ENCODE measurements around the gene EOGT.

The EOGT gene

DNA sequence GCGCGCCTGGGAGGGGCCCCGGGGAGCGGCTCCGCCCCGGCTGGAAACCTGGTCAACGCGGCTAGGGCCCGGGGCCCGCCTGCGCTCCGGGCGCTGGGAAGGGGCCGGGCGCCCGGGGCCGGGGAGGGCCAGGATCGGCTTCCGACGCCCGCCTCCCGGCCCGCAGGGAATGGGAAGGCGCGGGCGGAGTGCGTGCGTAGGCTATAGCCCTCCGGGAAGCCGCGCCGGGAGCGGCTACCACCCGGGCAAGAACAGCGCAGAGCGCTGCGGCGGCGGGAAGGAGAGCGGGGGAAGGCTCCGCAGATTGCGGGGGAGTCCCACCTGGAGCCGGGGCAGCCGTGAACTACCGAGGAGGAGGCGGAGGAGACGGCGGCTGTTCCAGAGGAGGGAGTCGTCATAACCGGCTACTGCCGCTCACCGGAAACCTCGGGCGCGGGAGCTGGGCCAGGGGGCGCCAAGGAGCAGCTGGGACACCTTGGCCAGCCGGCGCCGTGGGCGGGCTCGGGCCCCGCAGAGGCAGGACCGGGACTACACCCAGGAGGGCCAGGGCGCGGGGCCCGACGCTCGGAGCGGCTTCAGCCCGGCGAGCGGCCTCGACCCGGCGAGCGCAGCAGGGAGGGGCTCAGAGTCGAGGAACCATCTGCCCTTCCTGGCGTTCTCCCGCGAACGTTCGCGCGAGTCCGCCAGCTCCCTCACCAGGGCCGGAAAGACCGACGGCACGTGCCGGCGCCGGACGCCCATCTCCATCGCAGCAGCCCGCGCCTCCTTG is at the start of gene EOGT:
EOGT (minus strand) TSS at position 432 of the 769 bp plus-strand sequence. CDS start 3,838 bp downstream, outside the sequence.
- peak; percentile 87 for DNase-seq

DNA sequence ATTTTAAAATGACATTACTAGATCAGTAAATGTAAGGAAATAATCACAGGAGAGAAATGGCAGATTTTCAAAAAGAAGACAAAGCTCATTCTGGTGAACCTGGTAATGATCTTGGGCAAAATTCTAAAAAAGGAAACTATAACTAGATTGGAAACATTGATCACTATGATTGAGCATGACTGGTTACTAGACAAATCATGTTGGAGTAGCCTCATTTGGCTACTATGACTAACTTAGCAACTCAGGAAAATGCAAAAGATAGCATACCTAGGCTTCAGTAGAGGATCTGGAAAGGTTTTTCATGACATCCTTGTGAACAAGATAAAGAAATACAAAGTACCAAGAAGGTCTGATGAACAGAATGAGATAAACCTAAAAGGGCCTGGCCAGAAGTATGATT is 46.2 kb upstream of the EOGT start:
- no peak for DNase-seq

- no peak for DNase-seq
Observed at GRCh38 chr3:69058947-69059224, 45.4 kb upstream of the EOGT start.

DNA sequence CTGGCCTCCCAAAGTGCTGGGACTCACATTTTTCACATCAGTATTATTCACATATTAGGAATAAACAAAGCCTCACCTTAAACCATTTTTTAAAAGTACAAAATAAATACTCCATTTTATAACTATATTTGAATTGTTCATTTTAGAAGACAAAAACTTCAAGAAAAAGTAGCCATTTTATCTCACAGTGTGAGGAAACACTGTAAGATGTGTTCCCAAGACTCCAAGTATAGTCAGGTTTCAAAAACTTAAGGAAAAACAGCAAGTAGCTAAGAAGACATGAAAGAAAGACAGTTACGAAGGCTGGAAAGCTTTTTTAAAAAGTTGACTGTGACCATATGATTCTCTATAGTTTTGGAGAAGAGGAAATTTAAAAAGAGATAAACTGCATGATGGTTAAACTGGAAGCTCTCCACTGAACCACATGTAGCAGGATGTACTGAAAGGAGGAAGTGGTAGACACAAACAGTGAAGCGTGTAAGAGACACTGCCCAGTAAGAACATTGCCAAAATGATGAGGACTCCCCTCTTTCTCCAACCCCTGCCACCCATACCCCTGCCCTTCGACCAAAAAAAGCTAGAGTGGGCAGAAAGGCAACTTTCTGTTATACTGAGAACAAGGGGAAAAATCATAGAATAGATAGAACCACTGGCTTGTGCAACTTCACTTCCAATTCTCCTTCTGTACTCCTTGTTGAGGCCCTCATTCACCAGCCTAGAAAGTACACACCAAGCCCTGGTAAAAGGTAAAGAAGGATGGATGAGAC is 44.9 kb upstream of the EOGT start:
- DNase-seq: peak; percentile 19

- DNase-seq: no peak
Observed at GRCh38 chr3:69052472-69052898, 39.0 kb upstream of the EOGT start.

DNA sequence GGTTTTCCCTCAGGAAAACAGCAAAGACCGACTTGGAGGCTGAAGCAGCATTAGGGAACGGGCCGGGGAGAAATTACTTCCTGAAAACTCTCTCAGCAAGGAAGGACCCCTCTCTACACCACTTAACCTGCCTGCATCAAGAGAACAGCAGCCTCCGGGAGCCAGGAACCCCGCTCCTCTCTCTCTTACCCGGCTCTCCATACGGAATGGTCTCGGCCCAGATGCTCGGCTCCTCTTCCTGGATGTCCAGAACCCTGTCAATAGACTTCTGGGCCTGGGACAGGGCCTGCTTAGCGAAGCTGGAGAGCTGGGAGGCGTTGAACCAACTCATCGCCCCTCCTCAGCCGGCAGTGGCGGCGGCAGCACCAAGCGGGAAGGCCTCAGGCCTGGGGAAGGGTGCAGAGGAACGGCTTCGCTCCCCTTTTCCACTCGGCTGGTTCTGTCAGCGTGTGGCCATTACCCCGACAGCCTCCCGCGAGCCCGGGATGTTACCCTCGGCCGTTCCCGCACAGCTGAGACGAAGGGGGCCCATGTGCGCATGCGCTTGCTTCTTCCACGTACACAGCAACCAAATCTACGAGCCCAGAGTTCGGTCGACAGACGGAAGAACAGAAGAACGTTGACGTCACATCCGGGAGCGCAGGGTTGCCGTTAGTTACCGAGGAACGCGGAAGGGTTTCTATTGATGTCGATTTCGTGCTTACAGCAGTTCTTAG is 38.4 kb upstream of the EOGT start, which contains the start of gene TMF1:
TMF1 (minus strand) TSS at position 578 of the 716 bp plus-strand sequence; CDS start at position 331, 247 bp downstream.
- DNase-seq: peak; percentile 99

DNA sequence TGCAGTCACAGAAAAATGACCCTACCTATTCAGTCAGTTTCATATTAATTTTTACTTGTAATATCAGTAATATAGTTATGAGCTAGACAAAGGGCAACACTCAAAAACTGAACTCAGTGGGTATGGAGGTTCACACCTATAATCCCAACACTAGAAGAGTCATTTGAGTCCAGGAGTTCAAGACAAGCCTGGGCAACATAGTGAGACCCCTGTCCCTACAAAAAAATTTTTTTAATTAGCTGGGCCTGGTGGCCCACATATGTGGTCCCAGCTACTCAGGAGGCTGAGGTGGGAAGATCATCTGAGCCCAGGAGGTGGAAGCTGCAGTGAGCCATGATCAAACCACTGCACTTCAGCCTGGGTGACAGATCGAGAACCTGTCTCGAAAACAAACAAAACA is 35.5 kb upstream of the EOGT start:
- no peak for DNase-seq

DNA sequence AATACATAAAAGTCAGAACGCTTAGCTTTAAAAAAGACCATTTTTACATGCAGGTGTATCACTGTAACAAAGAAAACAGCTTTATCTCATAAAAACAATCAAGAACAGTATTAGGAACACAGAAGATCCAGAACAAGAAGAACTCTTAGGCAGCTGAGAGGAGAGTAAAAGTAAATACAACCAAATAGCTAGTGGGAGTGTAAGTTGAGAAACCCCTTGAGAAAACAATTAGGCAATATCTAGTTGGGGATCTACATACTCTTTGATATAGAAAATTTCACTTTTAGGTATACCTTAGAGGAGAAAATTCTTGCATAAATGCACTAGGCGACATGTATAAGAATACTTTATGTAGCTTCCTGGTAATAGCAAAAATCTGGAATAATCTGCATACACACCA is 31.1 kb upstream of the EOGT start:
- DNase-seq: no peak

DNA sequence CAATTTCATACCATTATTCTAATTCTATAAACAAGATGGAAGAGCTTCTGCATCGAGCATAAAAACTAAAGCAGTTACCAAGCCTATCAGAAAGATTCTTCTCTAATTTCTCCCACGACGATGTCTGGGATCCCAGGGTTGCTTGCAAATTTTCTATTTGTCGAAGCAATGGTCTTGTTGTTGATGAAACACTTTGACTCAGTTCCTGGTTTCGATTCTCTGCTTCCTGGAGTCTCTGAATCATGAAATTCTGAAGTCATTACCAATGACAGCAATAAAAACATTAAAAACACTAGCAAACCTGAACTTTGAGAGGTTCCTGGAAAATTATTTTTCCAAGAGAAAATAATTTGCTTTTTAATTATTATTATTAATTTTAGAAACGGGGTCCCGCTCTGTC is 20.0 kb upstream of the EOGT start:
- no peak for DNase-seq

- DNase-seq: no peak
Observed at GRCh38 chr3:69032737-69033136, 19.3 kb upstream of the EOGT start.

GRCh38 chr3:69032142-69032541 is 18.7 kb upstream of the EOGT start:
- DNase-seq: no peak

DNA sequence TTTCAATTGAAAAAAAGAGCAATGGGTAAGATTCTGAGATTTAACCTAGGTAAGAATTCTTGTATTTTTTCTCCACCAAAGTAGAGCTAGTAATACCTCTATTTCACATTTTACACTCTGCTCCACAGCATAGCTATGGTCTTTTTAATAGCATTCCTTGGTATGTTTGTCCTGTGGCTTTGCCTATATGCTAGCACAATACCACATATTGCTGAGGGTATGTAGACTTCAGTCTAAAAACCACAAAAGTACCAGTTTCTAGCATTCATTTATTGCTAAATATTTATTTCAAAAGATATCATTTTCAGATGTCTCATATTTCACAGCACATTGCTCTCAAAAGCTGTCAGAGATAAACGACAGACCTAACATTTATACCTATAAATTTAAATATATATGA is 18.2 kb upstream of the EOGT start:
- no peak for DNase-seq

DNA sequence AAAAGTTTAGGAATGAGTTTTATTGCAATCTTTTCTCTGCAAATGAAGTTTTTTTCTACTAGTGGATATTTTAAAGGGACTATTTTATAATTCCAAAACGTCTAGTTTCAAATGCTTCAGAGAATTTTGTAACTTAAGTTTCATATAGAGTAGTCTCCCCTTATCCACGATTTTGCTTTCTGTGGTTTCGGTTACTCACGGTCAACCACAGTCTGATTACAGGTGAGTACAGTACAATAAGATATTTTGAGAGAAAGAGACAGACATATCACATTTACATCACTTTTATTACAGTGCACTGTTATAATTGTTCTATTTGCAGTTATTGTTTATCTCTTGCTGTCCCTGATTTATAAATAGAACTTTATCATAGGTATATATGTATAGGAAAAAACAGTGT is 7.4 kb upstream of the EOGT start:
- DNase-seq: no peak

DNA sequence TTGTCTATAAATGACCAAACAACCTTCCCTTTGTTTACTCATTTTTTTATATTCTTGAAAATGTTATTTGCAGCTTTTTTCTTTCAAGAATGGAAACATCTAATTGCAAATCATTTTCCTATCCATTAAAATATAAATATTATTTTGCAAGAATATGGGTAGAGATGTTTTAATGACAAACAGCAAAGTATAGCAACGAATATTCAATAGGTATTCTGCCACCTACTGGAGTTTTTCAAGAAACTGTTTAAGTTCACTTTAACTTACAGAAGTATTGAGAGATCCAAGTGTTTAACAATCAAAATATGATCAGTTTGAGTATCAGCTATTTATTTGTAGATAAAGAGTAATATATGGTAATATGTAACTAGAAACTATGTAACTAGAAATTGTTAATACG is 6.9 kb upstream of the EOGT start:
- DNase-seq: no peak

- DNase-seq: no peak
Observed at GRCh38 chr3:69016901-69017300, 3.4 kb upstream of the EOGT start.

DNA sequence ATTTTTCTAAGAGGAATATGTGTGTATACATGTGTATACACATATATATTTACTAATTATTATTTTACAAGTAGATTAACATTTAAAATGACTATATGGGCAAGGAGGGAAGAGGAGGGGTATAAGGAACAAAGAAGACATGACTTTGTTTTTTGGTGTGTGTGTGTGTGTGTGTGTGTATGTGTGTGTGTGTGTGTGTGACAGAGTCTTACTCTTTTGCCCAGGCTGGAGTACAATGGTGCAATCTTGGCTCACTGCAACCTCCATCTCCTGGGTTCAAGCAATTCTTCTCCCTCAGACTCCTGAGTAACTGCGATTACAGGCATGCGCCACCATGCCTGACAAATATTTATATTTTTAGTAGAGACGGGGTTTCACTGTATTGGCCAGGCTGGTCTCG is 2.6 kb upstream of the EOGT start:
- DNase-seq: no peak

- no peak for DNase-seq
Observed at GRCh38 chr3:69014022-69014580, 617 bp upstream of the EOGT start.

- DNase-seq: no peak
Observed at GRCh38 chr3:69012800-69013252, 658 bp downstream of the EOGT start.

DNA sequence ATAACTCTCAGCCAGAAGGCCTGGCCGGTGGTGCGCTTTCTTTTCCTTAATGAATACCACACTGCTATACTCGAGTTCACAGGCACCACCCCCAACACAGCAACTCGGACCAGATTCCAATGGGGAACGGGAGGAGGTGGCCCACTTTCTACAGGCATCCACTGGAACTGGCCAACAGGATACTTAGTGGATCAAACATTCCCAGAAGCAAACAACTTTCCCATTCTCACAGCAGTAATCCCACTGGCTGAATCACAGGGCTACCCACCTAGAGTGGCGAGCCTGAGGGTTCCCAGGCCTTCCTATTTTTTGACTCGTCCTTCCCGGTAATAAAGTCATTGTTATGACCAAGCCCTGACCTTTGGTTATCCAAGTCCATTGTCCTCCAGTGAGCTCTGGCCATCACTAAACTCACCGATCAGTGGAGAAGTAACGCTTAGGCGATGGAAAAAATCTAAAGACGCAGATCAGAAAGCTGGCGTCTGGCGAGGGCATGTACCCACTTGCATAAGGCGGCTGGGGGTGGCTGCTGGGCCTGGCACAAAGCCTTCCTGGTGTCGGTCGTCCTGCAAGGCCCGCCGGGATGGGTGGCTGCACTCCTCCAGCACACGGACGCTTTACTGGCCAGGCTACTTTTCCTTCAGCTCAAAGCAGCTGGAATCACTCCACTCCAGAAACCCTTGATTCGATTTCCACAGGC is 1.2 kb downstream of the EOGT start:
- no peak for DNase-seq

DNA sequence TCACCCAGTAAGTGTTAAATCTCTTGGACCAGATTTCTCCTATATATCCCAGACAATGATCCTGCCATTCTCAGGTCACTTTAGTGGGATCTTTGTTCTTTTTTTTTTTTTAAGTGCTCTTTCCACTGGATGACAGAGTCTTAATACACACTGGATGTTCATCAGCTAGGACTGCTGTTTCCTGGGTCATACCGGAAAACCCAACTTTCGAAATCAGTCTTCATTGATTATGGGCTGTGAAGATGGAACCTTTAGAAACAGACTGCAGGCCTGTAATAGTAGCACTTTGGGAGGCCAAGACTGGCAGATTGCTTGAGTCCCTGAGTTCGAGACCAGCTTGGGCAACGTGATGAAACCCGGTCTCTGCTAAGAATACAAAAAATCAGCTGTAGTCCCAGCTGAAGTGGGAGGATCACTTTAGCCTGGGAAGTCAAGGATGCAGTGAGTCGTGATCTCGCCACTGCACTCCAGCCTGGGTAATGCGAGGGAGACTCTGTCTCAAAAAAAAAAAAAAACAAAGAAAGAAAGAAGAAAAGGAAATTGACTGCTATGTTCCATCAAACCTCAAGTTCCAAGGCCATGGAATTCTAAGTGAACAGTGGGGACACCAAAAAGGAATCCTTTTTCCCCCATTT is 2.3 kb downstream of the EOGT start:
- no peak for DNase-seq

DNA sequence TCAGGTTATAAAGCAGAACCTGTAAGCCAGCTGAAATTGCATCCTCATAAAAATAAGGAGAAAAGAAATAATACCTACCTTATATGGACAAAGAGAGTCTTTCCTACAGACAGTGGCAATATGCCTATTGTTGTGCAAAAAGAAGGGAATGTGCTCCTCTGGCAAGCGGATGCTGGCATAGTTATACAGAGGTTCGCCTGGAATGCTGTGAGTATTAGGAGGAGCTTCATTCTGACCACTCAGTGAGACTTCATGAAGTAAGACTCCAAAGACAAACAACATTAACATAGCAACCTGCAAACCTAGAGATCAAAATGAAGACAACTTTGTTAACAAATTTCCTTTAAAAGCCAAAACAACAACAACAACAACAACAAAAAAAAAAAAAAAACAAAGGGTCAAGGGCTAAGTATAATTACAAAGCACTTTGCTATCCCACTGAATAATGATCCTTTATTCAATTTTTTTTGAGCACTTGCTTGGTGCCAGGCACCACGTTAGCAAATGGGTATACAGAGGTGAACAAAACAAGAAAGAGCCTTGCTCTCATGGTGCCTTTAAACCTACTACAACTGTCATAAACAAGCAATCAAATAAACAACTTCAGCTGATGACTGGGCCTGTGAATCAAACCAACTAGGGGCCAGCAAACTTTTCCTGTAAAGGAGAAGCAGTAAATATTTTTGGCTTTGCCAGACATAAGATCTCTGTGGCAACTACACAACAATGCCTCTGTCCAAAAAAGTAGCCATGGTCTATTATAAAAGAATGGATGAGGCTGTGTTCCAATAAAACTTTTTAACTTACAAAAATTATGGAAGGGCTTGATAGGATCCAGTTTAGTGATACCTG is 3.7 kb downstream of the EOGT start:
- DNase-seq: no peak
